Caco-2 (cell line): ENCODE measurements around the gene PARVB. TPM values are rescaled to one million over a fixed set of nuclear protein-coding genes. Genes with fewer than 3 reads are reported as not detected.

ENCODE experiments used
- BruUV-seq: library from RNA; stranded (reverse); fragments of 400-500 nt; replicated peaks from 2 replicates; lab custom pipeline; 2021; lab: Mats Ljungman, UMichigan
- CTCF ChIA-PET: fragments of 300-600 bp; sonication (Branson Sonifier 250); formaldehyde crosslinking; loops from one replicate; lab custom pipeline; 2022; ENCODE audit warnings: antibody characterized with exemption; lab: Charles Lee
- POLR2A ChIA-PET: fragments of 300-600 bp; sonication (Branson Sonifier 250); formaldehyde crosslinking; loops from one replicate; lab custom pipeline; 2022; ENCODE audit warnings: antibody characterized with exemption; lab: Charles Lee
- DNase-seq, 2 experiments: peaks; one replicate each; pipeline versions ENCODE4 v3.0.0 to v3.0.0-alpha.2; 2020 to 2022
- H3K27me3 ChIP-seq: replicated peaks from 2 replicates; pipeline ENCODE4 v1.6.0; 2011; ENCODE audit warnings: low read length; ENCODE audit not compliant: control insufficient read depth, insufficient read depth
- H3K36me3 ChIP-seq: 2 replicates; pipeline ENCODE4 v1.5.1; 2011; ENCODE audit warnings: low read length; ENCODE audit not compliant: control insufficient read depth, insufficient read depth
- H3K4me1 ChIP-seq: fragments of 250-450 bp; sonication (Bioruptor Pico); 2 replicates; pipeline ENCODE4 v1.5.1; 2020; ENCODE audit warnings: mild to moderate bottlenecking
- H3K4me3 ChIP-seq: 2 replicates; pipeline ENCODE4 v1.5.1; 2011; ENCODE audit warnings: low read depth, mild to moderate bottlenecking, control low read depth, low read length
- H3K9me3 ChIP-seq: fragments of 250-450 bp; sonication (Bioruptor Pico); 2 replicates; pipeline ENCODE4 v1.5.1; 2020; ENCODE audit warnings: mild to moderate bottlenecking, moderate library complexity
- H3K27ac Mint-ChIP-seq: one replicate; pipeline ENCODE4 v1.8.0; 2022; ENCODE audit warnings: mixed read lengths; ENCODE audit not compliant: unreplicated experiment
- H3K27me3 Mint-ChIP-seq: one replicate; pipeline ENCODE4 v1.8.0; 2022; ENCODE audit warnings: mixed read lengths; ENCODE audit not compliant: insufficient read depth, unreplicated experiment
- H3K36me3 Mint-ChIP-seq: one replicate; pipeline ENCODE4 v1.8.0; 2022; ENCODE audit warnings: mild to moderate bottlenecking, mixed read lengths; ENCODE audit not compliant: insufficient read depth, unreplicated experiment
- H3K4me1 Mint-ChIP-seq: one replicate; pipeline ENCODE4 v1.8.0; 2022; ENCODE audit warnings: low read depth, mixed read lengths; ENCODE audit not compliant: unreplicated experiment
- H3K4me3 Mint-ChIP-seq: one replicate; pipeline ENCODE4 v1.8.0; 2022; ENCODE audit warnings: mild to moderate bottlenecking, moderate library complexity, mixed read lengths; ENCODE audit not compliant: unreplicated experiment
- H3K9me3 Mint-ChIP-seq: one replicate; pipeline ENCODE4 v1.8.0; 2022; ENCODE audit warnings: mixed read lengths; ENCODE audit not compliant: unreplicated experiment
- CTCF ChIP-seq, 2 experiments: fragments of 200-600 bp in 1 of 2; IDR thresholded peaks; 1 replicate in 1 of 2; 2 replicates in 1 of 2; pipeline versions ENCODE4 v1.5.1 to v1.8.0; 2011 to 2022; ENCODE audit warnings: antibody characterized with exemption in 1 of 2, control low read depth in 1 of 2, inconsistent platforms in 1 of 2, low read depth in 1 of 2, low read length in 1 of 2, mild to moderate bottlenecking in 1 of 2, moderate library complexity in 1 of 2; ENCODE audit not compliant: insufficient read depth in 1 of 2, severe bottlenecking in 1 of 2, unreplicated experiment in 1 of 2
- intact Hi-C: fragments of 100-400 bp; cut with micrococcal nuclease; formaldehyde crosslinking; loops from one replicate; pipeline ENCODE4 v1.10.0; 2022; ENCODE audit not compliant: unreplicated experiment
- total RNA-seq: library from RNA; stranded (reverse); gene quantifications from 2 replicates; pipeline ENCODE4 v1.2.3, GENCODE V29; 2022

PARVB gene
- total RNA-seq, 1 experiment from 2014 or later: 28.8 TPM

DNA sequence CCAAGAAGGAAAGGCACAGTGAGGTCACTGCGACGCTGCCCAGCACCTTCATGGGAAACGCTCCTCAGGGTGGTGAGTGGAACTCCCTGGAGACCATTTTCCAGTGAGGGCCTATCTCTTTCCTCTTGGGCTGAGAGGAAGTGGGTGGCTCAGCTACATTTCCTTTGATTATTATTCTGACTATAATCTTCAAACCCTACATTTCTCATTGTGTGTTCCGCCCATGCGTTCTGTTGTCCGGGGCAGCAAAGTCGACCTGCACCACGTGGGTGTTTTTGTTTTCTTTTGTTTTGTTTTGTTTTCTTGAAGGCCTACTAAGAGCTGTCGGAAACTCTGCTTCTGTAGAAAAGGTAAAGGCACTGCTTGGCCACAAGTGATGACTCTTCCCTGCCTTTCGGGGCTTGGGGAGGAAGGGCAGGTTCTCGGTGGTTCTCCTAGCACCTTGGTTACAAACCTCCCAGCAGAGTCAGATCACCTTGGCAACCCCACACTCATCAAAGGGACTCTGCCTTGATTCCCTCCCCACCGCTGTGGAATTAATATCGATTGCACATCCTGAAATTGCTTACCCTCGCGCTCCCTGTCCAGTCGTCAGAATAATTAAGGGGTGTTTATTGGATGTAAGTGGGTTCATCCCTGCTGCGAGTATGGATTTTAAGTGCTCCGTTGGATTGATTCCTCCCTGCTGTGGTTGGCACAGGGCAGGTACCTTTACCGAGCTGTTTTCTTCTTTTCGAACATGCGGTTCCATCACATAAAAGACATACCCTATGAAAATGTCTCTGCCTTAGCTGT is 7.3 kb downstream of the PARVB start:
- DNase-seq: no peak
- ChIA-PET POLR2A (no interaction called here), CTCF (no interaction called here)
- no peaks in the 10 kb centered on the region for H3K36me3 Mint-ChIP-seq
- H3K4me1 Mint-ChIP-seq: no peaks in the 10 kb centered on the region
- Histone ChIP-seq H3K4me1 (peaks cover 7% of the 10 kb centered on the region; the same call in 1 of the 2 replicates), H3K4me3 (no peak overlapping the region), H3K36me3 (no peaks in the 10 kb centered on the region), H3K9me3 (no peaks in the 10 kb centered on the region), H3K27me3 (no peaks in the 10 kb centered on the region)
- no TSS peak for BruUV-seq
- H3K4me3 Mint-ChIP-seq: no peak overlapping the region
- intact Hi-C loops: no loop called here
- no peak for TF ChIP-seq CTCF (IDR thresholded peaks at IDR 0.05; ENCODE audit: insufficient read depth in 1 of 2, low read depth in 1 of 2, low read length in 1 of 2, severe bottlenecking in 1 of 2, unreplicated experiment in 1 of 2)
- no peaks in the 10 kb centered on the region for H3K27me3 Mint-ChIP-seq
- H3K27ac Mint-ChIP-seq: no peak overlapping the region
- no peaks in the 10 kb centered on the region for H3K9me3 Mint-ChIP-seq

DNA sequence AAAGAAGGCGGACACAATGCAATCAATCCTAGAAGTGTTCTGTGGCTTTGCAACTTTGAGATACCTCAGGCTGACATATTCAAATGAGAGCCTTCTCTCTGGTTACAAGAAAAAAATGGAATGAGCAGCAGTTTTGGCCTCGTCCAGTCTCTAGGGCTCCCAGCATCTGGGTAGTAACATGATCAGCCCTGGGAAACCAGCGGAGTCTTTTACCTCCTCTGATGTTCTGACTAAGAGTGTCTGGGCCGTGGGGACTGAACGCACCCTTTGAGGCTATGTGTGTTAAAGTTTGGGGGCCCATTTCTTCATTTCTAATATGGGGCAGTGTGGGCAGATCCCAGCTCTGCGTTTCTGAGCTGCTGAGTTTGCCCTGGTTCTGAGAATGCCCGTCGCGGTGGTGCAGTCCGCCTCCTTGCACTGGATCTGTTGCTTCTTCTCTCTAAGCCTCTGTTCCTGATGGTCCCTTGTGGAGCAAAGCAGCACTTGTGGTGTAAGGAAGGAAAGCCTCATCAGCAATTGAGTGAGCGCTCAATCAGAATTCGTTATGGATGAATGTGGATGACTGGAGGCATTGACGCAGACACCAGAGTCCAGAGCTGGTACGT is 8.1 kb downstream of the PARVB start:
- Mint-ChIP-seq H3K27ac (no peak overlapping the region), H3K9me3 (no peaks in the 10 kb centered on the region), H3K36me3 (no peaks in the 10 kb centered on the region), H3K4me1 (no peaks in the 10 kb centered on the region), H3K4me3 (no peak overlapping the region), H3K27me3 (no peaks in the 10 kb centered on the region)
- Histone ChIP-seq H3K4me3 (no peak overlapping the region), H3K36me3 (no peaks in the 10 kb centered on the region), H3K4me1 (peaks cover 7% of the 10 kb centered on the region; the same call in 1 of the 2 replicates), H3K9me3 (no peaks in the 10 kb centered on the region), H3K27me3 (no peaks in the 10 kb centered on the region)
- intact Hi-C loops: no loop called here
- DNase-seq: no peak
- POLR2A ChIA-PET: no interaction called here
- CTCF ChIA-PET: no interaction called here
- no TSS peak for BruUV-seq
- no peak for TF ChIP-seq CTCF (IDR thresholded peaks at IDR 0.05; ENCODE audit: insufficient read depth in 1 of 2, low read depth in 1 of 2, low read length in 1 of 2, severe bottlenecking in 1 of 2, unreplicated experiment in 1 of 2)

DNA sequence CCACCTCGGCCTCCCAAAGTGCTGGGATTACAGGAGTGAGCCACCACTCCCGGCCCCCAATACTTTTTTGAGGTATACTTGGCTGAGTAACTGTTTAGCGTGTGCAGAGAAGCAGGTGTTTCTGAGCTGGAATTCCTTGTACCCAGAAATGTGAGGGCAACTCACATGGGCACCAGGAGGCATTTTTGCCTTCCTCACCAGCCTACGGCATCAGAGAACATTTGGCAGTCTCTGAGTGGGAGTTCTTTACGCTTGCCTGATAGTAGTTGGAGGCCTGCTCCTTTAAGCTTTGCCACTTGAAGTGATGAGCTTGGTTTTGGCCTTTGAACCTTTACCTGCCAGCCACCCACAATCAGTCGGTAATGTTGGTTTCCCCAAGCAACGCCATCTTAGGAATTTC is 9.2 kb downstream of the PARVB start:
- H3K9me3 ChIP-seq: no peaks in the 10 kb centered on the region
- Mint-ChIP-seq H3K27me3 (no peaks in the 10 kb centered on the region), H3K27ac (no peak overlapping the region), H3K9me3 (no peaks in the 10 kb centered on the region), H3K36me3 (no peaks in the 10 kb centered on the region), H3K4me3 (no peak overlapping the region), H3K4me1 (no peaks in the 10 kb centered on the region)
- peaks cover 7% of the 10 kb centered on the region; the same call in 1 of the 2 replicates for H3K4me1 ChIP-seq
- TF ChIP-seq CTCF (IDR thresholded peaks at IDR 0.05; ENCODE audit: insufficient read depth in 1 of 2, low read depth in 1 of 2, low read length in 1 of 2, severe bottlenecking in 1 of 2, unreplicated experiment in 1 of 2): no peak
- H3K27me3 ChIP-seq: no peaks in the 10 kb centered on the region
- H3K36me3 ChIP-seq: no peaks in the 10 kb centered on the region
- POLR2A ChIA-PET: no interaction called here
- DNase-seq: no peak
- intact Hi-C loops: no loop called here
- BruUV-seq: no TSS peak
- no peak overlapping the region for H3K4me3 ChIP-seq
- CTCF ChIA-PET: interaction anchor here (1.0 kb wide), 1 partner anchor 40 kb away, joined by 3 read pairs; no protein-coding TSS in a partner anchor
